Coronary artery (tissue), 2 donors: ENCODE data around the gene PSEN1.

Experiments
- DNase-seq: peaks from one replicate; pipeline ENCODE4 v3.0.0-alpha.2; 2017; ENCODE audit warnings: low spot score
- H3K27ac ChIP-seq, 2 donors: fragments of 200-600 bp; sonication (generic); one replicate each; pipeline ENCODE4 v1.5.1; 2016 to 2019
- H3K4me3 ChIP-seq: fragments of 200-600 bp; sonication (generic); 2 replicates; pipeline ENCODE4 v1.5.1; 2016; ENCODE audit warnings: mild to moderate bottlenecking, moderate library complexity
- TF ChIP-seq, protein P1 (sequence below): fragments of 200-600 bp; sonication (generic); IDR thresholded peaks from one replicate; pipeline ENCODE4 v1.5.1; 2019; ENCODE audit warnings: antibody characterized with exemption

The PSEN1 gene

DNA sequence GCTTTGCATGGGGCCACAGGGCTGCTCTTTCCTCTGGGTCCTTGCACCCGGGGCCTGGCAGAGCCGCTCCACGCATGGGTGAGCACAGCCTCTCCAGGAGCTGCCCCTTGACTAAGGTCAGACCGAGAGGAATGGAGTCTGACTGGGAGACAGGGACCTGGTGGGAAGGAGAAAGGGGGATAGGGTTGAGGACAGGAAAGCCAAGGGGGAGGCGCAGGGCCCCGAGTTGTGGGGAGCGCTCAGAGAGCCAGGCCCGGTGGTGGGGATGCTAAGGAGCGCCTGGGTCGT lies 117.0 kb downstream of the PSEN1 start:
- no peak overlapping the region for H3K4me3 ChIP-seq
- no peak for DNase-seq
- H3K27ac ChIP-seq: no peak overlapping the region
- TF ChIP-seq, protein P1, sequence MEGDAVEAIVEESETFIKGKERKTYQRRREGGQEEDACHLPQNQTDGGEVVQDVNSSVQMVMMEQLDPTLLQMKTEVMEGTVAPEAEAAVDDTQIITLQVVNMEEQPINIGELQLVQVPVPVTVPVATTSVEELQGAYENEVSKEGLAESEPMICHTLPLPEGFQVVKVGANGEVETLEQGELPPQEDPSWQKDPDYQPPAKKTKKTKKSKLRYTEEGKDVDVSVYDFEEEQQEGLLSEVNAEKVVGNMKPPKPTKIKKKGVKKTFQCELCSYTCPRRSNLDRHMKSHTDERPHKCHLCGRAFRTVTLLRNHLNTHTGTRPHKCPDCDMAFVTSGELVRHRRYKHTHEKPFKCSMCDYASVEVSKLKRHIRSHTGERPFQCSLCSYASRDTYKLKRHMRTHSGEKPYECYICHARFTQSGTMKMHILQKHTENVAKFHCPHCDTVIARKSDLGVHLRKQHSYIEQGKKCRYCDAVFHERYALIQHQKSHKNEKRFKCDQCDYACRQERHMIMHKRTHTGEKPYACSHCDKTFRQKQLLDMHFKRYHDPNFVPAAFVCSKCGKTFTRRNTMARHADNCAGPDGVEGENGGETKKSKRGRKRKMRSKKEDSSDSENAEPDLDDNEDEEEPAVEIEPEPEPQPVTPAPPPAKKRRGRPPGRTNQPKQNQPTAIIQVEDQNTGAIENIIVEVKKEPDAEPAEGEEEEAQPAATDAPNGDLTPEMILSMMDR: no peak

DNA sequence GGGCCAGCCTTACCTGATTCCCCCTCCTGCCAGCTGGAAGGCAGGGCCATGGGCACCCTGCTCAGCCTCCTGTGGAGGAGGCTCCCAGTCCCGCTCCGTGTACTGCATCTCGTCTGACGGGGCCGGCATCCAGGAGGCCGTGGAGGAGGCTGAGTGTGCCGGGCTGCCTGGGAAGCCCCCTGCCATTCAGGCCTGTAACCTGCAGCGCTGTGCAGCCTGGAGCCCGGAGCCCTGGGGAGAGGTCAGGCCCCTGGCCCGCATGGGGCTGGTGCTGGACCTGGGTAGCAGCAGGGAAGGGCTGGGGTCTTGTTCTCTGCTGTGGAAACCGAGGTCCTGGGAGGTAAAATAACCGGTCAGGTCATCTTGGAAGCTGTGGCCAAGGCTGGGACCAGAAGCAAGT lies 117.4 kb downstream of the PSEN1 start:
- no peak overlapping the region for H3K27ac ChIP-seq
- no peak for DNase-seq
- no peak overlapping the region for H3K4me3 ChIP-seq
- TF ChIP-seq, protein P1: no peak

DNA sequence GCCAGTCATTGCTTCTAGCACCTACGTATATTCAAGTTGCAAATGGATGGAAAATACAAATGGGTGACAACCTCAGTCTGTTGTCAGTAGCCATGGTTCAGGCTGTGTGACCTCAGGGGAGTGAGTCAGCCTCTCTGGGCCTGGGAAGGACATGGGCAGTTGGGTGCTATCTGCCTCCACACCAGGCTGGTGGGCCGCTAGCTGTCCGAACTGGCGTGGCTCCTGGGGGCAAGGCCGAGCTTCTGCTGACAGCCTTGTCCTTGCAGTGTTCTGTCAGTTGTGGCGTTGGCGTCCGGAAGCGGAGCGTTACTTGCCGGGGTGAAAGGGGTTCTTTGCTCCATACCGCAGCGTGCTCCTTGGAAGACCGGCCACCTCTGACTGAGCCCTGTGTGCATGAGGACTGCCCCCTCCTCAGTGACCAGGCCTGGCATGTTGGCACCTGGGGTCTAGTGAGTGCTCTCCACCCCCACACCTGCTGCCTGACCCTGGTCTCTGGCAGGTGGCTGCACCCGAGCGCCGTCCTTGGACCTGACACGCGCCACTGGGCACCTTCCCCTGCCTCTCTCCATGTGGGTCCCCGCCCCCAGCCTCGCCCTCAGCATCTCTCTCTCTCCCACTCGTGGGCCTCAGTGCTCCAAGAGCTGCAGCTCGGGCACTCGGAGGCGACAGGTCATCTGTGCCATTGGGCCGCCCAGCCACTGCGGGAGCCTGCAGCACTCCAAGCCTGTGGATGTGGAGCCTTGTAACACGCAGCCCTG lies 118.1 kb downstream of the PSEN1 start:
- H3K4me3 ChIP-seq: no peak overlapping the region
- DNase-seq: no peak
- TF ChIP-seq, protein P1: no peak

DNA sequence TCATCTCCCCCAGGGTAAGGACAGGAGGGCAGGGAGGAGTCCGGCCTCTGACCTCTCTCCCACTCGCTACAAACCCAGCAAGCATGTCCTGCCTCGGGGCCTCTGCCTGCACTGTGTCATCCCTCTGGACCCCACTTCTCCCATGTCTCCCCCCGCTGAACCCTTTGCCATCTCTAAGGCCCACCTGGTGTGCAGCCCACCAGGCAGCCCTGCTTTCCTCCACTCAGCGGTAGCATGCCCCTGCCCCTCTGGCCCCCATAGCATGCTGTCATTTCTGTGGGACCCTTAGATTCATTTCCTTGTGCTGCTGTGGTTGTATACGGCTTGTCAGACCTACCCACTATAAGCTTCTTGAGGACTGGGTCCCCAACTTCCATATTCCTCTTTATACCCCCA lies 118.7 kb downstream of the PSEN1 start:
- TF ChIP-seq, protein P1: no peak
- Histone ChIP-seq H3K4me3 (no peak overlapping the region), H3K27ac (no peak overlapping the region)
- no peak for DNase-seq

More for the DNA sequence above, 118.1 kb downstream of the PSEN1 start:
- no peak overlapping the region for H3K27ac ChIP-seq

DNA sequence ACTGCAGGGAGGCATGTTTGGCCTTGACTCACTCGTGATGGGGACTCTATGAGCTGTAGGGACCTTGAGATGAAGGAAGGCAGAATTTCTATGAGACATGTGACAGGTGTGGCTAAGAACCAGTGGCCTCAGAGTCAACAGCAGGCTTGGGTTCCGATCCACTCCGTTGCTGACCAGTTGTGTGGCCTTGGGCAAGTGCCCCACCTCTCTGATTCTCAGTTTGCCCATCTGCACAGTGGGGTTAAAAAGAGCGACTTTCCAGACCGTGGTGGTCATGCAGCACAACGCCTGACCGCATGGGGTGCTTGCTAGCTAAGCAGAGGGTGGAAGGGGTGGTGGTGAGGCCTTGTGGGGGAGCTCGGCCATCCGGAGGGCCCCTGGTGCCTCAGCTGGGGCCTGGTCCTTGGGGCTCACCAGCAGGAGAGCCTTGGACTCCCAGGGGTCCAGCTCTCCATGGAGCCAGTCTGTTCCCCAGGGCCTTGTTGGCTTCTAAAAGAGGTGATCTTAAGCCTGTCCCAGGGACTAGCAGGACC lies 119.5 kb downstream of the PSEN1 start:
- DNase-seq: no peak
- H3K4me3 ChIP-seq: no peak overlapping the region
- TF ChIP-seq, protein P1: no peak

DNA sequence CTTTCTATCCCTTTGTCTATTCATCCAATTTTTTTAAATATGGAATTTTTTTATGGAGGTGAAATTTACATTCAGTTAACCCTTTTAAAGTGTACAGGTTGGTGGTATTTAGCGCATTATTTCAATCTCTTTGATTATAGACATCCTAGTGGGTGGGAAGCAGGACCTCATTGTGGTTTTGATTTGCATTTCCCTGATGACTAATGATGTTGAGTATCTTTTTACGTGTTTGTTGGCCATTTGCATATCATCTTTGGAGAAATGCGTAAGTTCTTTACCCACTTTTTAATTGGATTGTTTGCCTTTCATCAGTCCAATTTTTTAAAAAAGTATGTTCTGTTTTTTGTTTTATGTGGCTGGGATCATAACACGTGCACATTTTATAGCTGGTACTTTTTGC lies 121.8 kb downstream of the PSEN1 start:
- TF ChIP-seq, protein P1: no peak
- Histone ChIP-seq H3K27ac (no peak overlapping the region), H3K4me3 (no peak overlapping the region)
- no peak for DNase-seq

More for the DNA sequence above, 119.5 kb downstream of the PSEN1 start:
- H3K27ac ChIP-seq: no peak overlapping the region

DNA sequence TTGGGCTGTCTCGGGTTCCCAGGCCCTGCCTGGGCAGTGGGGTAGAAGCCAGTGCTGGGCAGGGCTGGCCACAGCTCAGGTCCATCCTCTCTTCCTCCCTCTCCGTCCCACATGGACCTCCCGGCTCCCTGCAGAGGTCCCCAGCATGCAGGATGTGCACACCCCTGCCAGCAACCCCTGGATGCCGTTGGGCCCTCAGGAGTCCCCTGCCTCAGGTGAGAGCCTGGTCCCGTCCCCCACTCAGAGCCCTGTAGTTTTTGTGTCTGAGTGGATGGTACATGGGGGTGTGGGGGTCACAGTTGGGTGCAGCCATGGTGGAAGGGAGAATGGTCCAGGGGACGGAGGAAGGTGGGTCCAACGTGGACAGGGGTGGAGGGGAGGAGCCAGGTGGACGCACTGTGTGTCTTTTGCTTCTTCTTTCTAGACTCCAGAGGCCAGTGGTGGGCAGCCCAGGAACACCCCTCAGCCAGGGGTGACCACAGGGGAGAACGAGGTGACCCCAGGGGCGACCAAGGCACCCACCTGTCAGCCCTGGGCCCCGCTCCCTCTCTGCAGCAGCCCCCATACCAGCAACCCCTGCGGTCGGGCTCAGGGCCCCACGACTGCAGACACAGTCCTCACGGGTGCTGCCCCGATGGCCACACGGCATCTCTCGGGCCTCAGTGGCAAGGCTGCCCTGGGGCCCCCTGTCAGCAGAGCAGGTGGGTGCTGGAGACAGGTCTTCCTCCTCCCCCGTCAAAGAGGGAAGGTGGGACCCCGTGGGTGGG lies 122.7 kb downstream of the PSEN1 start:
- no peak overlapping the region for H3K4me3 ChIP-seq
- TF ChIP-seq, protein P1: no peak
- no peak overlapping the region for H3K27ac ChIP-seq
- no peak for DNase-seq
